Middle frontal gyrus (tissue), 1 donor: ENCODE measurements around the gene AFDN.
"Not testable (repeated sequence)": the region's sequence is repeated elsewhere in the genome, so short reads cannot be mapped to it uniquely, and the experiment has no call there.

Experiments used
- DNase-seq: peaks from one replicate; pipeline ENCODE4 v3.0.0-alpha.2; 2015; ENCODE audit warnings: low spot score; ENCODE audit errors: extremely low spot score

Gene AFDN

DNA sequence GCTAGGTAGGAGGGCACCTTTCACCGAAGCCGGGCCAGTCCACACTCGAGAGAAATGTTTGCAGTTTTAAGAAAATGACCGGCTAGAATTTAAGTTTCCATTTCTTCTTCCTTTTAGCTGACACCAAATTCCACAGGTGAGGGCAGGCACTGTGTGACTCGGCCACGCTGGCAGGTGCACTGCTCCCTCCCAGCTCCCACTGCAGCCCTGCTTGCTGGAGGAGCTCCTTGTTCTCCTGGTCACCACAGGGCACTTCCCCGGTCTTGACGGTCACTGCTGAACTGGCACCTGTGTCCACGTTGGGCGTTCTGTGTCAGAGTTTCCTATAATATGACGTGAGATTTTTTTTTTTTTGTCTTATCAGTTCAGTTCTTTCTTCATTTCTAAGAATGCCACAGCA, 167.1 kb downstream of the AFDN start:
- no peak for DNase-seq

DNA sequence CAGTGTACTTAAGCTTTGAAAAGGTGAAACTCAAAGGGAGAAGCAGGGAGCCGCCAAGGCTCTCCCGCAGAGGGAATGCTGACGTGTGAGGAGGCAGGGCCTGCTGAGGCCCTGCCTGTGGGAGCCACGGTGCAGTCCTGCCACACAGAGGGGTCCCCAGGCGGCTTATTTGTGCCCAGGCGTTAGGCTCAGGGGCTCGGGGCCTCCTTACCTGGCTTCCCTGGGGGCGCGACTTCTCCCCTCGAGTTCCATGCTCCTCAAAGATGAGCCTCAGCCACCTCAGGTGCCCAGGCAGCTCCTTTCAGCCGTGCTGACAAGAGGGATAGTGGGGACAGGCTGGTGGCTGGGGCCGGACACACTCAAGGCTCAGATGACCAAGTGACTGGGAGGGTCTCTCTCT, 168.6 kb downstream of the AFDN start:
- DNase-seq, result no peak

DNA sequence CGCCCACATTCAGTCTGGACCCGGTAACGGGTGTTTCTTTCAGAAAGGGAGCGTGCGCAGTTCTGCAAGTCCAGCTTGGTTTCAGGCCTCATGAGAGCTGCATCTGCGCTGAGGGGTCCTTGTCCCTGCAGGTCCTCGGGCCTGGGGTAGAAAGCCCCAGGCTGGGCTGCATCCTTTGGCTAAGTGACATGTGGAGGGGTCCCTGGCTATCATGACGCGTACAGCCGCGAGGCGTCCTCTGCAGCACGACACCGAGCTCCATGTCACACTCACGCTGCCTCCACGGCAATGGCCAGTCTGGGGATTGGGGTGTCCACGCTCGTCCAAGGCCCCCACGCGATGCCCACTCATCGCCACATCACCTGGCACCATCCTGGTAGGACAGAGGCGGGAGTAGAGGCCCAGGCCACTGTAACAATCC, 169.0 kb downstream of the AFDN start:
- no peak for DNase-seq

DNA sequence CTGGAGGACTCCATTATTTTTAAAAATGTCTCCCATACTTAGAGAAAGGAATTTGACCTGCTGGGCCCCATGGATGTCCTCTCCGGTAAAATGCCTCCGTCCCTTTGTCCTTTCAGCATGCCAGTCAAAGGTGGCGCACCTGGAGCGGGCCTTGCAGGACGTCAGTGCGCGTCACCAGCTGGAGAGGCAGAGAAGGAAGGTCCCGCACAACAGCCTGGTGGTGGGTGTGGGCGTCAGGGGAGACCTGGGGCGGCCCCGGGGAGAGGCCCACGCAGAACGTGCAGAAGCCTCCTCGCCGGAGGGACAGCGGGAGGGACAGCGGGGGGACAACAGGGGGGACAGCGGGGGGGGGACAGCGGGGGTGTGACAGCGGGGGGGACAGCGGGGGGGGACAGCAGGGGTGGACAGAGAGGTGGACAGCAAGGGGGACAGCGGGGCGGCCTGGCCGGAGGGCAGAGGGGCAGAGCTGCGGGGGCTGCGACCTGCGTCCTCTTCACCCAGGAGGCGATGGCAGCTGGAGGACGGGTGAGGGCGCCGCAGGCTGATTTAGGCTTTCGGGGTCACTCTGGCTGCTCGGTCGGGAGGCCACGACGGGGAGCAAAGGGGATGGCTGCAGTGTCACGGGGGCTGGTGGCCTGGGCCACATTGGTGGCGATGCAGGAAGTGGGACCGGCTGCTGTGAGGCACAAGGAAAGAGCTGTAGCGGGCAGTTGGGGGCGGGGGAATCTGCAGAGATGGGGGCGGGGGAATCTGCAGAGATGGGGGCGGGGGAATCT, 169.9 kb downstream of the AFDN start:
- no peak for DNase-seq

GRCh38 chr6:167997642-167998041, 170.9 kb downstream of the AFDN start, which contains the start of gene KIF25:
Gene KIF25, plus strand, starts transcription at chr6:167997671. Its CDS starts 31,915 bp downstream, at chr6:168029586.
- no peak for DNase-seq

DNA sequence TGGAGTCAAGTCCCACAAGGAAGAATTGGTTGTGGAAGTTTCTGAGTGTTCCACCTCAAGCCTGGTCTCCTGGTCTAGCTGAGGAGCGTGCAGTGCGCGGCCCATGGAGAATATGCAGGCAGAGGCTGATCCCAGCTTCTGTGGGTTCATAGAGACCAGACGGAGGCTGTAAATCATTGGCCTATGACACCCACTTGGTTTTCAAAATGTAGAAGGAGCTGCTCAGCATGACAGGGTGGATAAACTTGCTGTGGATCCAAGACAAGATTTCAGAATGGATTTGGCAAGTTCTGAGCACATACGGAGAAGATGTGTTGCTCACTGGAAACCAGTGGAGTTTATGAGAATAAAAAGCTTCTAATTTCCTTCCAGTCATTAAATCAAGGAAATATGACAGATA, 171.5 kb downstream of the AFDN start:
- no peak for DNase-seq

GRCh38 chr6:168000198-168001028, 173.7 kb downstream of the AFDN start:
- no peak for DNase-seq

- DNase-seq, result no peak
Measured at GRCh38 chr6:168001029-168001332, 174.3 kb downstream of the AFDN start.

- not testable (repeated sequence) for DNase-seq
Measured at GRCh38 chr6:168001514-168001913, 174.8 kb downstream of the AFDN start.

GRCh38 chr6:168002804-168003203, 176.1 kb downstream of the AFDN start:
- DNase-seq, result no peak

DNA sequence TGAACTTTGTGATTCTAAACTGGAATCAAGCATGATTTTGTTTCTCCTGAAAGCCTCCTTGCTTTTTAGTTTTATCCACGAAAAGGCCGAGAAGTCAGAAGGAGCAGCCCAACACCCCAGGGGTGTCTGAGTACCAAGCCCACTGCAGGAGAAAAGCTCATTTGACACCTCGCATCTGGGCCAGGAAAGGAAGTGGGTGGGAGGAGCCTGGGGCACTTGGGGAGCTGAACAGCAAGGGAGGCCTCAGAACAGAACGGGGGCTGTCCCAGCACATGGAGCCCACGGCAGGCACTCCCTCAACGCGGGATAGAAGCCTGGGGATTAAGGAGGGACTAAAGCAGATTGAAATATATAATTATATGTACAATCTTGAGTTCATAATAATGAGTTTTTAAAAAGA, 177.3 kb downstream of the AFDN start:
- DNase-seq, result no peak

DNA sequence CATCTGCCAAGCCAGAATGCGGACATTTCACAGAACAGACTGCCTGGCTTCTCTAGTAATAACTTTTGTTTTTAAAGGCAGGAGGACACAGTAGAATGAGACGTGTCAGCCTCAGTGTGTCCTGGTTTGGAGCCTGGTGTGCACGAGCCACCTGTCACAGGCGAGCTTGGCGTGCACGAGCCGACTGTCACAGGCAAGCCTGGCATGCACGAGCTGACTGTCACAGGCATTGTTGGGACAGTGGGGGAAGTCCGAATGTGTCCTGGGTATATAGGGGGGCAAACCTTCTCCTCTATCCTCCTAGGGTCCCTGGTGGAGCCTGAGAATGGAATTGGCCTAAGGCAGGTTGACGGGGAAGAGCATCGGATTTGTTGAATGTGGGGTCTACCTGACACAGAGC, 178.2 kb downstream of the AFDN start:
- DNase-seq, result no peak

DNA sequence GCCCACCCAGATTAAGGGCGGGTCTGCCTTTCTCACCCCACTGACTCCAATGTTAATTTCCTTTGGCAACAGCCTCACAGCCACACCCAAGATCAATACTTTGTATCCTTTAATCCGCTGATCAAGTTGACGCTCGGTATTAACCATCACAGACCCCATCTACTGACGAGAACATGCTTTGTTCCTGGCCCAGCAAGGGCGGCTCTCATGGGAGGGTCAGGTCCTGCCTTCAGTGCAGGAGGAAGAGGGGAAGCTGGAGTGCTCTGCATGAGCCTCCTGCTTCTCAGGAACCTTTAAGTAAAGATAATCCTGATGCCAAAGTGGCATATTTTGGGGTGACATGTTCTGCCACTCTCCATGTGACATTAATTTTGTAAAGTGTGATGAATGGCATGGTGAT, 179.1 kb downstream of the AFDN start:
- DNase-seq, result no peak

- no peak for DNase-seq
Measured at GRCh38 chr6:168007592-168008338, 181.1 kb downstream of the AFDN start.

DNA sequence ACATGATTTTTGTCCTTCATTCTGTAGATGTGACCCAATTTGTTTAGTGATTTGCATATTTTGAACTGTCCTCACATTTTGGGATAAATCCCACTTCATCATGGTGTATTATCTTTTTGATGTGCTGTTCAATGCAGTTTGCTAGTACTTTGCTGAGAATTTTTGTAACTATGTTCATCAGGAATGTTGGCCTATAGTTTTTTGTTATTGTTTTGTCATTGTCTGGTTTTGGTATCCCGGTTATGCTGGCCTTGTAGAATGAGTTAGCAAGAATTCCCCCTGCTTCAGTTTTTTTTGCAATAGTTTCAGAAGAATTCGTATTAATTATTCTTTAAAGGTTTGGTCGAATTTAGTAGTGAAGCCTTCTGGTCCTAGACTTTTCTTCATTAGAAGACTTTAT, 182.6 kb downstream of the AFDN start:
- DNase-seq, result no peak

- no peak for DNase-seq
Measured at GRCh38 chr6:168011291-168011690, 184.6 kb downstream of the AFDN start.

DNA sequence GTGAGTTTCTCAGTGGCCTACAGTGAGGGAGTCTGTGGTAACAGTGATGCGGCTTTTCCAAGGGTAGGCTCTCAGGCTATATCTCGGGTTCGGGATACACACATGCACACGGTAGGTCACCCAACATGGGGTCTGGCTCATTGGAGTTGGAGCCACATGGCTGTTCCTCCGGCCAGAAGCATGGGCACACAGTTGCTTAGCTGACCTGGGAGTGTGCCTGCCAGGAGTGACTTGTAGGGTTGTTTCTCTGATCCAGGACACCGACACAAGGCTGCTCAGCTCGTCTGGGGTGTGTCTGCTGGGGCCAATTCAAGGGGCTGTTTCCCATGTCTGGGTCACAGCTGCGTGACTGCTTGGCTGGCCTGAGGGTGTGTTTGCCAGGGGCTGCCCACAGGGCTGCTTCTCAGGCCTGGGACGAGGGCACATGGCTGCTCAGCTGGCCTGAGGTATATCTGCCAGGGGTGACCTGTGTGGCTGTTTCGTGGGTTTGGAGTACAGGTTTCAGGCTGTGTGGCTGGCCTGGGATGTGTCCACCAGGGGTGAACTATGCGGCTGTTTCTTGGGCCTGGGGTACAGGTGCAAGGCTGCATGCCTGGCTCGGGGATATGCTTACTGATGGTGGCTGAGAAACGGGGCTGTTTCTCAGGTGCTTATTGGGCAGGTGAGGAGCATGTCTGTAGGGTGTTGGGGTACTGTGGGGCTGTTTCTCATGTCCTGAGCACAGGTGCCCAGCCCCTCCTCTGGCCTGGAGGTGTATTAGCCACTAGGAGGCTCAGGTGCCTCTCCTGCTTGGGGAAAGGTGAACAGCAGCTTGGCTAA, 185.9 kb downstream of the AFDN start:
- no peak for DNase-seq

- DNase-seq, result no peak
Measured at GRCh38 chr6:168013250-168013915, 186.7 kb downstream of the AFDN start.

- no peak for DNase-seq
Measured at GRCh38 chr6:168014428-168014827, 187.7 kb downstream of the AFDN start.

DNA sequence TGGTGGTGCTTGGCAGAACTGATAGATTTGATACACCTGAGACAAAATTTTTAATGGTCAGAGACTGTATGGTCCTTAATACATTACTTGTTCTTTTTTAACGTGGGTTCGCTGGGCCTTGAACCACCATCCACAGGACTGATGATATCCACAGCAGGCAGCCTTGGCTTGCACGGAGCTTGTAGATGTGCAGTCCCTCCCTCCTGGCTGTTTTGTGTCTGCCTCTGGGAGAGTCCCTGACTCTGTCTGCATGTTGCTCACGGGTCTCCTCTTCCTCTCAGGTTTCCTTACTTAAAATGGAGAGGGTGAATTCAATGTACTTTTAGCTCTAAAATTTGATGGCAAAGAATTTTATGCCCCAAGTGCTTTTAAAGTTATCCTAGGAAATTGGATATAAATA, 188.3 kb downstream of the AFDN start:
- DNase-seq, result no peak
